Colonic mucosa (tissue), 4 donors: ENCODE data around the gene SRPRB. TPM values are rescaled to one million over a fixed set of nuclear protein-coding genes. Genes with fewer than 3 reads are reported as not detected.

Experiments used
- DNase-seq: peaks from one replicate; pipeline ENCODE4 v3.0.0-alpha.2; 2020
- H3K27ac ChIP-seq: fragments of 200-600 bp; one replicate; pipeline ENCODE4 v1.8.0; 2021
- H3K27me3 ChIP-seq: fragments of 200-600 bp; one replicate; pipeline ENCODE4 v1.8.0; 2021
- H3K36me3 ChIP-seq: fragments of 200-600 bp; one replicate; pipeline ENCODE4 v1.8.0; 2021
- H3K4me1 ChIP-seq: fragments of 200-600 bp; one replicate; pipeline ENCODE4 v1.8.0; 2021; ENCODE audit warnings: mild to moderate bottlenecking
- H3K4me3 ChIP-seq: fragments of 200-600 bp; one replicate; pipeline ENCODE4 v1.8.0; 2021
- H3K9ac ChIP-seq, 2 donors: one replicate each; pipeline ENCODE4 v1.7.0; 2013; ENCODE audit warnings: control low read depth in 2 of 2, low read depth in 2 of 2, low read length in 2 of 2
- H3K9me3 ChIP-seq: fragments of 200-600 bp; one replicate; pipeline ENCODE4 v1.8.0; 2021
- CTCF ChIP-seq: fragments of 200-600 bp; IDR thresholded peaks from one replicate; pipeline ENCODE4 v1.8.0; 2022; ENCODE audit warnings: antibody characterized with exemption, mild to moderate bottlenecking
- intact Hi-C: fragments of 100-400 bp; cut with DNase I; formaldehyde crosslinking; loops from one replicate; pipeline ENCODE4 v1.14.1; 2022
- total RNA-seq, 2 donors: library from RNA; stranded (reverse); fragmentation: NEBNext Ultra II Directional in 1 of 2; extraction: Animal tissue kit (Norgen Biotek cat#: 25700) in 1 of 2; gene quantifications; one replicate each; pipeline ENCODE4 v1.2.1, GENCODE V29; 2021
- donor health status: healthy.
- donor health status: DM: no; HTN: no; CAD: no.
- donor health status: DM: no; HTN: no; CAD: no.

Gene SRPRB
- total RNA-seq, 2 donors from 2014 or later, result 38.0 to 86.1 TPM

- Histone ChIP-seq H3K9me3 (no peaks in the 10 kb centered on the region), H3K9ac (no peak overlapping the region), H3K4me3 (no peak overlapping the region), H3K36me3 (no peaks in the 10 kb centered on the region), H3K4me1 (no peaks in the 10 kb centered on the region), H3K27ac (no peak overlapping the region), H3K27me3 (no peaks in the 10 kb centered on the region)
- no peak for DNase-seq
- TF ChIP-seq CTCF, result no peak
- intact Hi-C loops, result no loop called here
These were observed 60.5 kb downstream of the SRPRB start for GRCh38 chr3:133866141-133866540.

- Histone ChIP-seq H3K27me3 (no peaks in the 10 kb centered on the region), H3K4me3 (no peak overlapping the region), H3K36me3 (no peaks in the 10 kb centered on the region), H3K27ac (no peak overlapping the region), H3K4me1 (no peaks in the 10 kb centered on the region), H3K9me3 (no peaks in the 10 kb centered on the region), H3K9ac (no peak overlapping the region)
- intact Hi-C loops, result no loop called here
- TF ChIP-seq CTCF, result no peak
- no peak for DNase-seq
These were observed 62.6 kb downstream of the SRPRB start for GRCh38 chr3:133868186-133868585.

GRCh38 chr3:133868758-133869475 is 63.3 kb downstream of the SRPRB start:
- no peak overlapping the region for H3K4me3 ChIP-seq
- H3K27ac ChIP-seq, result no peak overlapping the region
- no peaks in the 10 kb centered on the region for H3K36me3 ChIP-seq
- no peaks in the 10 kb centered on the region for H3K9me3 ChIP-seq
- H3K9ac ChIP-seq, result no peak overlapping the region
- no peaks in the 10 kb centered on the region for H3K4me1 ChIP-seq
- intact Hi-C loops, result no loop called here
- DNase-seq, result no peak
- TF ChIP-seq CTCF, result no peak
- H3K27me3 ChIP-seq, result no peaks in the 10 kb centered on the region

GRCh38 chr3:133869586-133869985 is 64.0 kb downstream of the SRPRB start:
- no peak overlapping the region for H3K27ac ChIP-seq
- no peaks in the 10 kb centered on the region for H3K36me3 ChIP-seq
- DNase-seq, result no peak
- intact Hi-C loops, result no loop called here
- no peak overlapping the region for H3K4me3 ChIP-seq
- no peaks in the 10 kb centered on the region for H3K9me3 ChIP-seq
- H3K9ac ChIP-seq, result no peak overlapping the region
- no peaks in the 10 kb centered on the region for H3K4me1 ChIP-seq
- no peaks in the 10 kb centered on the region for H3K27me3 ChIP-seq
- TF ChIP-seq CTCF, result no peak

- Histone ChIP-seq H3K9ac (no peak overlapping the region), H3K9me3 (no peaks in the 10 kb centered on the region), H3K4me1 (no peaks in the 10 kb centered on the region), H3K27me3 (no peaks in the 10 kb centered on the region), H3K4me3 (no peak overlapping the region), H3K36me3 (no peaks in the 10 kb centered on the region), H3K27ac (no peak overlapping the region)
- intact Hi-C loops, result no loop called here
- no peak for TF ChIP-seq CTCF
- no peak for DNase-seq
These were observed 65.2 kb downstream of the SRPRB start for GRCh38 chr3:133870822-133871221.

Other genes starting within 250 kb of the SRPRB start
- 100 to 1,000 TPM; 126 to 142 TPM for gene CDV3, start 232.1 kb upstream of the SRPRB start, total RNA-seq
- gene TOPBP1, start 143.9 kb upstream of the SRPRB start, total RNA-seq, result 10 to 100 TPM; 21.7 to 34.6 TPM
- 10 to 100 TPM in 1 of 2 donors, 1 to 10 TPM in 1; 3.2 to 18.6 TPM for gene TF, start 59.4 kb upstream of the SRPRB start, total RNA-seq
- gene RAB6B, start 90.1 kb downstream of the SRPRB start, total RNA-seq, result 1 to 10 TPM; 2.6 to 5.6 TPM
- gene SLCO2A1, start 224.1 kb downstream of the SRPRB start, total RNA-seq, result 10 to 100 TPM; 26.3 to 34.8 TPM